HG03575 (cell line): ENCODE measurements around the gene GPR176.

Experiments used
- ATAC-seq: cut with Tn5 transposase; IDR thresholded peaks from one replicate; pipeline ENCODE4 v1.9.1; 2021; ENCODE audit not compliant: unreplicated experiment, insufficient number of reproducible peaks, low FRiP score; ENCODE audit errors: extremely low read depth

GPR176 gene

GRCh38 chr15:39778021-39778420, 142.0 kb downstream of the GPR176 start:
- ATAC-seq = no peak

- ATAC-seq = no peak
These were observed 142.6 kb downstream of the GPR176 start for GRCh38 chr15:39777496-39777895.

GRCh38 chr15:39776068-39776467, 144.0 kb downstream of the GPR176 start:
- ATAC-seq = no peak

GRCh38 chr15:39774688-39775267, 145.3 kb downstream of the GPR176 start:
- no peak for ATAC-seq

- no peak for ATAC-seq
These were observed 149.0 kb downstream of the GPR176 start for GRCh38 chr15:39770748-39771689.

GRCh38 chr15:39767921-39768320, 152.1 kb downstream of the GPR176 start:
- no peak for ATAC-seq

GRCh38 chr15:39761006-39761405, 159.1 kb downstream of the GPR176 start:
- no peak for ATAC-seq

GRCh38 chr15:39756806-39757522, 163.1 kb downstream of the GPR176 start:
- ATAC-seq = no peak

GRCh38 chr15:39752991-39753390, 167.1 kb downstream of the GPR176 start:
- no peak for ATAC-seq

- ATAC-seq = no peak
These were observed 167.8 kb downstream of the GPR176 start for GRCh38 chr15:39752246-39752645.
